Right forelimb (tissue), 1 donor: ENCODE data around the gene PDE4D.
A peak's percentile ranks its signal among the peaks of the same experiment; 100 is the strongest.

Source experiments
- DNase-seq: peaks from one replicate; pipeline ENCODE4 v3.0.0-alpha.2; 2018

Gene PDE4D

GRCh38 chr5:58934629-58935097, 958.9 kb downstream of the PDE4D start:
- no peak for DNase-seq

GRCh38 chr5:58933891-58934628, 959.5 kb downstream of the PDE4D start:
- DNase-seq, result no peak

- no peak for DNase-seq
Measured at GRCh38 chr5:58932057-58932612, 961.4 kb downstream of the PDE4D start.

- DNase-seq, result no peak
Measured at GRCh38 chr5:58930520-58930919, 963.0 kb downstream of the PDE4D start.

GRCh38 chr5:58929726-58930125, 963.8 kb downstream of the PDE4D start:
- DNase-seq, result no peak

GRCh38 chr5:58927938-58928337, 965.6 kb downstream of the PDE4D start:
- no peak for DNase-seq

GRCh38 chr5:58927181-58927580, 966.3 kb downstream of the PDE4D start:
- DNase-seq, result no peak

- no peak for DNase-seq
Measured at GRCh38 chr5:58926541-58926935, 967.0 kb downstream of the PDE4D start.

GRCh38 chr5:58925627-58926540, 967.6 kb downstream of the PDE4D start:
- no peak for DNase-seq

- DNase-seq, result no peak
Measured at GRCh38 chr5:58924306-58924705, 969.2 kb downstream of the PDE4D start.

- no peak for DNase-seq
Measured at GRCh38 chr5:58923355-58923754, 970.2 kb downstream of the PDE4D start.

GRCh38 chr5:58922461-58923171, 970.9 kb downstream of the PDE4D start:
- peak; percentile 82 for DNase-seq

GRCh38 chr5:58921159-58921558, 972.4 kb downstream of the PDE4D start:
- no peak for DNase-seq

- DNase-seq, result no peak
Measured at GRCh38 chr5:58919833-58920232, 973.7 kb downstream of the PDE4D start.
